Measurements from ENCODE around the gene GP2. TPM values are rescaled to one million over a fixed set of nuclear protein-coding genes. Genes with fewer than 3 reads are reported as not detected.

Gene GP2
- total RNA-seq, 1 donor from 2014 or later: 3.4 TPM

DNA sequence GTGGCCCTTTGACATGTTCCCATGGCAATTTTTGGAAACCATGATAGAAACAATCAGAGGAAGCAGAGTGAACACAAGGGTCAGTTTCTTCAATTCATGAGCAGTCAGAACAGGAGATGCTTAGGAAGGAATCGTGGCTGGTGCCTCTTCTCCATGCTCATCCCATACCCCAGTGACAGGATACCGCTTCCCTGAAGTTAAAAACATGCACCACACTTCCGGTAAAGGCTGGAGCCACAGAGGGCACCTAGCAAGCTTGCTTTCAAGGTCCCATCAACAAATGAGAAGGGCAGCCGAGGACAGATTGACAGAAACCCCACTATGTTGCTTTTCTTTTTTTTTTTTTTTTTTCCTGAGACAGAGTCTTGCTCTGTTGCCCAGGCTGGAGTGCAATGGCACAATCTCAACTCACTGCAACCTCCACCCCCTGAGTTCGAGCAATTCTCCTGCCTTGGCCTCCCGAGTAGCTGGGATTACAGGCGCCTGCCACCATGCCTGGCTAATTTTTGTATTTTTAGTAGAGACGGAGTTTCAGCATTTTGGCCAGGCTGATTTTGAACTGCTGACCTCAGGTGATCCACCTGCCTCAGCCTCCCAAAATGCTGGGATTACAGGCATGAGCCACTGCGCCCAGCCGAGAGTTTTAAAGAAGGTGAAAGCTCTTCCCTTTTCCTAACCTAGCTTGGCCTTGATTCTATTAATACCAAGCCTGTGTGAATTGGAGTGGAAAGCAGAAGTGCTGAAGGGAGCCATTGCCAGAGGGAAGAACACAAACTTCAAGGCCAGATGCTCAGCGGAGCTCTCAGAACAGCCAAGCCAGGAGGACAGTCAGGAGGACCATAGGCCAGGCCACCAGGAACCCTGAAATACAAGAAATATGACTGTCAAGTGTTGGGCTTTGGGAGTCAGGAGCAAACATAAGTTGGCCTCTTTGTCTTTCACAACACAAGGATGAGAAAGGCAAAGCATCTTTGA lies 16.6 kb downstream of the GP2 start:
- H3K36me3 Mint-ChIP-seq: no peaks in the 10 kb centered on the region
- no peak overlapping the region for H3K27ac Mint-ChIP-seq
- no peak for DNase-seq (ENCODE audit: extremely low spot score, unreplicated experiment)
- peaks cover 22% of the 10 kb centered on the region for H3K27me3 Mint-ChIP-seq
- TF ChIP-seq, protein P1, sequence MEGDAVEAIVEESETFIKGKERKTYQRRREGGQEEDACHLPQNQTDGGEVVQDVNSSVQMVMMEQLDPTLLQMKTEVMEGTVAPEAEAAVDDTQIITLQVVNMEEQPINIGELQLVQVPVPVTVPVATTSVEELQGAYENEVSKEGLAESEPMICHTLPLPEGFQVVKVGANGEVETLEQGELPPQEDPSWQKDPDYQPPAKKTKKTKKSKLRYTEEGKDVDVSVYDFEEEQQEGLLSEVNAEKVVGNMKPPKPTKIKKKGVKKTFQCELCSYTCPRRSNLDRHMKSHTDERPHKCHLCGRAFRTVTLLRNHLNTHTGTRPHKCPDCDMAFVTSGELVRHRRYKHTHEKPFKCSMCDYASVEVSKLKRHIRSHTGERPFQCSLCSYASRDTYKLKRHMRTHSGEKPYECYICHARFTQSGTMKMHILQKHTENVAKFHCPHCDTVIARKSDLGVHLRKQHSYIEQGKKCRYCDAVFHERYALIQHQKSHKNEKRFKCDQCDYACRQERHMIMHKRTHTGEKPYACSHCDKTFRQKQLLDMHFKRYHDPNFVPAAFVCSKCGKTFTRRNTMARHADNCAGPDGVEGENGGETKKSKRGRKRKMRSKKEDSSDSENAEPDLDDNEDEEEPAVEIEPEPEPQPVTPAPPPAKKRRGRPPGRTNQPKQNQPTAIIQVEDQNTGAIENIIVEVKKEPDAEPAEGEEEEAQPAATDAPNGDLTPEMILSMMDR (conservative IDR thresholded peaks at IDR 0.05): no peak
- no peaks in the 10 kb centered on the region for H3K9me3 Mint-ChIP-seq
- H3K4me1 Mint-ChIP-seq (ENCODE audit: unreplicated experiment): no peaks in the 10 kb centered on the region
- no peak overlapping the region for H3K4me3 Mint-ChIP-seq

DNA sequence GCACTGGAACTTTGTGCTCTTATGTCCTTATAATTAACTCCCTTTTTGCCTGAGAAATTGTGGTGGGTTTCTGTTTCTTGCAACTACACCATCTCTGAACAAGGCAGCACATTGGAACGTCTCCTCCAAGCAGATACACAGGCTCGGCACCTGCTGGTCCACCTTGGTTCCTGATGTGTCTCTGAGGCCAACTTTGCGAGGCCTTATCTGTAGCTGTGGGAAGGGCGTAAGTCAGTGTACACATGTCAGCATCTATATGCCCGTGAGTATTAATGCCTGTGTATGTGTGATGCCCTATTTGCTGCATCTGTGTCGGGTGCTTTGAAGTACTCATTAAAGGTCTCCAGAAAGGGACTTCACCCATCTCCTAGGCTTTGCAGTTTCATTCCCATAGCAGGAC lies 17.5 kb downstream of the GP2 start:
- DNase-seq (ENCODE audit: extremely low spot score, unreplicated experiment): no peak
- Mint-ChIP-seq H3K4me3 (no peak overlapping the region), H3K4me1 (ENCODE audit: unreplicated experiment) (no peaks in the 10 kb centered on the region), H3K27ac (no peak overlapping the region), H3K9me3 (no peaks in the 10 kb centered on the region), H3K27me3 (peaks cover 27% of the 10 kb centered on the region), H3K36me3 (no peaks in the 10 kb centered on the region)
- TF ChIP-seq, protein P1 (conservative IDR thresholded peaks at IDR 0.05): no peak

- H3K9me3 Mint-ChIP-seq: no peaks in the 10 kb centered on the region
- no peaks in the 10 kb centered on the region for H3K36me3 Mint-ChIP-seq
- H3K4me1 Mint-ChIP-seq (ENCODE audit: unreplicated experiment): no peaks in the 10 kb centered on the region
- no peak for DNase-seq (ENCODE audit: extremely low spot score, unreplicated experiment)
- TF ChIP-seq, protein P1 (conservative IDR thresholded peaks at IDR 0.05): no peak
- no peak overlapping the region for H3K27ac Mint-ChIP-seq
- H3K4me3 Mint-ChIP-seq: no peak overlapping the region
- peaks cover 23% of the 10 kb centered on the region for H3K27me3 Mint-ChIP-seq
These were observed 18.3 kb downstream of the GP2 start for GRCh38 chr16:20308801-20309590.

DNA sequence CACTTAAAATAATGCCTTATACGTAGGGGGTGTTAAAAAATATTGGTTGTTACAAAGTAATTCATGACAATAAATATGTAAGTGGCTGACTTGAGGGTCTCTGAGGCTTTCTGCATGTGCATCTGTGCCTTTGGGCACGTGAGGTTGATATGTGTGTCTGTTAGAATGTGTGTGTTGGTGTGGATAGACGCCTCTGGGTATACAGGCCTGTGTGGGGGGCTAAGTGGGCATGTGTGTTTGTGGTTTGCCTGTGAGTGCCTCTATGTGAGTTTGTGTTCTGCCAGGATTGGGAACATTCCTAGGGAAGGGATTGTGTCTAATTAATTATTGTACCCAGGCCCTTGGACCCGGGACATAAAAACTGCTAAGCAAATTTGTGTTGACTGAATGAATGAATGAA lies 19.0 kb downstream of the GP2 start:
- peaks cover 17% of the 10 kb centered on the region for H3K27me3 Mint-ChIP-seq
- H3K27ac Mint-ChIP-seq: no peak overlapping the region
- no peaks in the 10 kb centered on the region for H3K36me3 Mint-ChIP-seq
- H3K4me1 Mint-ChIP-seq (ENCODE audit: unreplicated experiment): no peaks in the 10 kb centered on the region
- TF ChIP-seq, protein P1 (conservative IDR thresholded peaks at IDR 0.05): no peak
- H3K4me3 Mint-ChIP-seq: no peak overlapping the region
- H3K9me3 Mint-ChIP-seq: no peaks in the 10 kb centered on the region
- no peak for DNase-seq (ENCODE audit: extremely low spot score, unreplicated experiment)

DNA sequence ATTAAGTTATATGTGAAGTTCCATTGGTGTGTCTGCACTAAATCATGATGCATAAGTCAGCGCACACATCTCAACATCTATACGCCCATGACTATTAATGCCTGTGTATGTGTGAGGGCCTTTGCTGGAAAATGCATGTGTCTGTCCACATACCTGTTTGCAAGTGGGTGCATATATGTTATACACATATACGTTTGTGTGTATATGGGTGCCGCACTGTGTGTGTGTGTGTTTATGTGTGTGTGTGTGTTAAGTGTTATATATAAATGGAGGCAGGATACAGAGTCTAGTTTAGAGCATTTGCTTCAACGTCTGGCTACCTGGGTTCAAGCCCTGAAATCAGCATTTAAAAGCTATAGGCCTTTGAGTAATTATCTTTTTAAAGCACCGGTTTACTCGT lies 19.5 kb downstream of the GP2 start:
- H3K9me3 Mint-ChIP-seq: no peaks in the 10 kb centered on the region
- no peaks in the 10 kb centered on the region for H3K4me1 Mint-ChIP-seq (ENCODE audit: unreplicated experiment)
- H3K27me3 Mint-ChIP-seq: peaks cover 18% of the 10 kb centered on the region
- DNase-seq (ENCODE audit: extremely low spot score, unreplicated experiment): no peak
- H3K36me3 Mint-ChIP-seq: no peaks in the 10 kb centered on the region
- H3K27ac Mint-ChIP-seq: no peak overlapping the region
- TF ChIP-seq, protein P1 (conservative IDR thresholded peaks at IDR 0.05): no peak
- H3K4me3 Mint-ChIP-seq: no peak overlapping the region

Measured in type B pancreatic cell (in vitro differentiated cells).